CD14-positive monocyte (primary cell): ENCODE measurements around the gene ABI3. TPM values are rescaled to one million over a fixed set of nuclear protein-coding genes. Genes with fewer than 3 reads are reported as not detected.

Experiments used
- DNase-seq, 3 donors: peaks; one replicate each; pipeline ENCODE4 v3.0.0-alpha.2; 2011 to 2022
- H2AFZ ChIP-seq: 2 replicates; pipeline ENCODE4 v1.6.0; 2012; ENCODE audit warnings: mild to moderate bottlenecking, low read depth, low read length, inconsistent platforms; ENCODE audit not compliant: insufficient read depth, poor library complexity, severe bottlenecking
- H3K27ac ChIP-seq, 2 donors: 1 replicate in 1 of 2; 2 replicates in 1 of 2; pipeline ENCODE4 v1.5.1; 2012 to 2013; ENCODE audit warnings: low read length in 2 of 2, control low read depth in 1 of 2, inconsistent platforms in 1 of 2, low read depth in 1 of 2, mild to moderate bottlenecking in 1 of 2
- H3K27me3 ChIP-seq, 2 donors: one replicate each; pipeline versions ENCODE4 v1.6.0 to v1.6.1; 2011 to 2013; ENCODE audit warnings: low read length in 2 of 2; ENCODE audit not compliant: control insufficient read depth in 2 of 2, insufficient read depth in 2 of 2
- H3K36me3 ChIP-seq, 2 donors: replicated peaks in 1 of 2; 1 replicate in 1 of 2; 2 replicates in 1 of 2; pipeline versions ENCODE4 v1.5.1 to v1.6.1; 2012 to 2013; ENCODE audit warnings: low read length in 2 of 2, control low read depth in 1 of 2, inconsistent platforms in 1 of 2, mild to moderate bottlenecking in 1 of 2; ENCODE audit not compliant: insufficient read depth in 2 of 2, control insufficient read depth in 1 of 2
- H3K4me1 ChIP-seq, 2 donors: 1 replicate in 1 of 2; 2 replicates in 1 of 2; pipeline versions ENCODE4 v1.5.1 to v1.6.1; 2012 to 2013; ENCODE audit warnings: low read length in 2 of 2, control low read depth in 1 of 2, inconsistent platforms in 1 of 2, mild to moderate bottlenecking in 1 of 2, moderate library complexity in 1 of 2; ENCODE audit not compliant: insufficient read depth in 2 of 2, control insufficient read depth in 1 of 2
- H3K4me2 ChIP-seq: replicated peaks from 2 replicates; pipeline ENCODE3; 2012; ENCODE audit warnings: low read length, moderate library complexity, mild to moderate bottlenecking; ENCODE audit not compliant: poor library complexity, severe bottlenecking; ENCODE audit errors: extremely low read depth
- H3K4me3 ChIP-seq, 3 experiments: fragments of 200-600 bp in 1 of 3; sonication (generic) in 1 of 3; replicated peaks in 1 of 3; 1 replicate in 2 of 3; 2 replicates in 1 of 3; pipeline ENCODE4 v1.5.1; 2011 to 2013; ENCODE audit warnings: low read length in 3 of 3, mild to moderate bottlenecking in 3 of 3, control low read depth in 2 of 3, low read depth in 2 of 3, inconsistent platforms in 1 of 3, moderate library complexity in 1 of 3
- H3K79me2 ChIP-seq: 2 replicates; pipeline ENCODE4 v1.6.0; 2012; ENCODE audit warnings: mild to moderate bottlenecking, control low read depth, inconsistent platforms, low read length, moderate library complexity; ENCODE audit not compliant: insufficient read depth
- H3K9ac ChIP-seq: 2 replicates; pipeline ENCODE4 v1.6.0; 2017; ENCODE audit warnings: low read length, mild to moderate bottlenecking; ENCODE audit not compliant: insufficient read depth, poor library complexity, severe bottlenecking
- H3K9me3 ChIP-seq, 2 donors: replicated peaks in 1 of 2; 1 replicate in 1 of 2; 2 replicates in 1 of 2; pipeline versions ENCODE4 v1.5.1 to v1.6.1; 2012 to 2013; ENCODE audit warnings: low read length in 2 of 2, control low read depth in 1 of 2; ENCODE audit not compliant: control insufficient read depth in 1 of 2, insufficient read depth in 1 of 2
- H4K20me1 ChIP-seq: 2 replicates; pipeline ENCODE4 v1.6.0; 2012; ENCODE audit warnings: mild to moderate bottlenecking, low read length, control low read depth, moderate library complexity; ENCODE audit not compliant: insufficient read depth
- H3K27ac Mint-ChIP-seq, 7 donors: one replicate each; pipeline ENCODE4 v1.8.0; 2020; ENCODE audit warnings: mild to moderate bottlenecking in 7 of 7, mixed read lengths in 7 of 7, moderate library complexity in 6 of 7, inconsistent platforms in 2 of 7
- H3K27me3 Mint-ChIP-seq, 3 donors: one replicate each; pipeline ENCODE4 v1.8.0; 2021 to 2022; ENCODE audit warnings: low read depth in 3 of 3, mild to moderate bottlenecking in 3 of 3, mixed read lengths in 3 of 3, moderate library complexity in 3 of 3, inconsistent platforms in 1 of 3
- H3K36me3 Mint-ChIP-seq, 2 donors: one replicate each; pipeline ENCODE4 v1.8.0; 2020; ENCODE audit warnings: mixed read lengths in 2 of 2, inconsistent platforms in 1 of 2, mild to moderate bottlenecking in 1 of 2
- H3K4me1 Mint-ChIP-seq: one replicate; pipeline ENCODE4 v1.8.0; 2020; ENCODE audit warnings: mild to moderate bottlenecking, mixed read lengths
- H3K4me3 Mint-ChIP-seq, 2 donors: one replicate each; pipeline ENCODE4 v1.8.0; 2020; ENCODE audit warnings: mild to moderate bottlenecking in 2 of 2, mixed read lengths in 2 of 2, moderate library complexity in 1 of 2
- H3K9me3 Mint-ChIP-seq, 7 donors: one replicate each; pipeline ENCODE4 v1.8.0; 2020 to 2022; ENCODE audit warnings: mixed read lengths in 7 of 7, mild to moderate bottlenecking in 6 of 7, moderate library complexity in 6 of 7, inconsistent platforms in 2 of 7
- WGBS: methylation state at CpG from one replicate; pipeline ENCODE4 v1.1.5; 2013; ENCODE audit warnings: missing lambda C conversion rate; ENCODE audit not compliant: insufficient coverage; 5-methylcytosine and 5-hydroxymethylcytosine counted together
- intact Hi-C, 2 donors: fragments of 100-400 bp; cut with micrococcal nuclease; formaldehyde crosslinking; loops; one replicate each; pipeline versions ENCODE4 v1.15.0 to v1.15.1; 2023
- polyA plus RNA-seq, 3 donors: library from polyadenylated mRNA; depleted of rRNA in 1 of 3; unstranded in 2 of 3; stranded (reverse) in 1 of 3; fragments of 300-500 nt in 2 of 3; fragments of >200 nt in 1 of 3; fragmentation: Illumina TruSeq in 2 of 3; gene quantifications; 1 replicate in 2 of 3; 2 replicates in 1 of 3; pipeline ENCODE4 v1.2.3, GENCODE V29; 2012 to 2021
- TF ChIP-seq, protein P1 (sequence below): fragments of 200-600 bp; IDR thresholded peaks from one replicate; pipeline ENCODE4 v1.8.0; 2022; ENCODE audit warnings: antibody characterized with exemption, mild to moderate bottlenecking

The ABI3 gene
- polyA plus RNA-seq, 3 donors = 43.2 to 90.6 (median 73.2) TPM

DNA sequence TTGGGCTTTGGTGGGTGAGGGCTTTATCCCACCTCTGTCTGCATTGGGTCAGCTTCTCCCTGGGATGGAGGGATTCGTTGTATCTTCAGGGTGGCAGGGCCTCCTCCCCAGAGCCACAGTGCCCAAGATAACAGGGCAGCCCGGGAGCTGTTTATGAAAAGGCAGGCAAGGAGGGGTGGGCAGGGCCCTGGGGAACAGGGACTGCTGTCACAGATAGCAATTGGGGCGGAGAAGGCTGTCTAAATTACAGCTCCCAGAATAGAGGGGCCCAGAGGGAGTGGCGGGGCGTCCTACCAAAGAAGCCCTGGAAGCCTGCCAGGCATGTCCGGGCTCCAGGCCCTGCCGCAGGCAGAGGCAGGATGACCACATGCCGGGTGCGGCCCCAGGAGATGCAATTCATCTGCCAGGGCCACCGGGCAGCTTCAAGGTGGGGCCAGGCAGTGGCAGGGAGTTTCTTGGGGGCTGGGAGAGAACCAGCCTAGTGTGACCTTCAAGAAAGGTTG is 38.8 kb downstream of the ABI3 start:
- Histone ChIP-seq H3K4me2 (no peak overlapping the region), H3K36me3 (no peaks in the 10 kb centered on the region), H3K27ac (no peak overlapping the region), H3K9ac (no peak overlapping the region), H4K20me1 (no peaks in the 10 kb centered on the region), H3K9me3 (no peaks in the 10 kb centered on the region), H2AFZ (no peak overlapping the region), H3K79me2 (no peaks in the 10 kb centered on the region), H3K27me3 (no peaks in the 10 kb centered on the region), H3K4me3 (no peak overlapping the region), H3K4me1 (peaks cover 23 to 26% of the 10 kb centered on the region in 2 donors)
- intact Hi-C loops = no loop called here
- 85% methylated on average over 10 of the region's 10 CpGs for WGBS
- TF ChIP-seq, protein P1, sequence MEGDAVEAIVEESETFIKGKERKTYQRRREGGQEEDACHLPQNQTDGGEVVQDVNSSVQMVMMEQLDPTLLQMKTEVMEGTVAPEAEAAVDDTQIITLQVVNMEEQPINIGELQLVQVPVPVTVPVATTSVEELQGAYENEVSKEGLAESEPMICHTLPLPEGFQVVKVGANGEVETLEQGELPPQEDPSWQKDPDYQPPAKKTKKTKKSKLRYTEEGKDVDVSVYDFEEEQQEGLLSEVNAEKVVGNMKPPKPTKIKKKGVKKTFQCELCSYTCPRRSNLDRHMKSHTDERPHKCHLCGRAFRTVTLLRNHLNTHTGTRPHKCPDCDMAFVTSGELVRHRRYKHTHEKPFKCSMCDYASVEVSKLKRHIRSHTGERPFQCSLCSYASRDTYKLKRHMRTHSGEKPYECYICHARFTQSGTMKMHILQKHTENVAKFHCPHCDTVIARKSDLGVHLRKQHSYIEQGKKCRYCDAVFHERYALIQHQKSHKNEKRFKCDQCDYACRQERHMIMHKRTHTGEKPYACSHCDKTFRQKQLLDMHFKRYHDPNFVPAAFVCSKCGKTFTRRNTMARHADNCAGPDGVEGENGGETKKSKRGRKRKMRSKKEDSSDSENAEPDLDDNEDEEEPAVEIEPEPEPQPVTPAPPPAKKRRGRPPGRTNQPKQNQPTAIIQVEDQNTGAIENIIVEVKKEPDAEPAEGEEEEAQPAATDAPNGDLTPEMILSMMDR = no peak
- no peak for DNase-seq
- Mint-ChIP-seq H3K4me1 (peaks cover 30% of the 10 kb centered on the region), H3K27me3 (peaks cover 0 to 6% (median 4%) of the 10 kb centered on the region in 3 donors), H3K9me3 (peaks cover 0 to 1% (median 0%) of the 10 kb centered on the region in 7 donors), H3K4me3 (no peak overlapping the region), H3K27ac (no peak overlapping the region), H3K36me3 (peaks cover 10 to 12% of the 10 kb centered on the region in 2 donors)

DNA sequence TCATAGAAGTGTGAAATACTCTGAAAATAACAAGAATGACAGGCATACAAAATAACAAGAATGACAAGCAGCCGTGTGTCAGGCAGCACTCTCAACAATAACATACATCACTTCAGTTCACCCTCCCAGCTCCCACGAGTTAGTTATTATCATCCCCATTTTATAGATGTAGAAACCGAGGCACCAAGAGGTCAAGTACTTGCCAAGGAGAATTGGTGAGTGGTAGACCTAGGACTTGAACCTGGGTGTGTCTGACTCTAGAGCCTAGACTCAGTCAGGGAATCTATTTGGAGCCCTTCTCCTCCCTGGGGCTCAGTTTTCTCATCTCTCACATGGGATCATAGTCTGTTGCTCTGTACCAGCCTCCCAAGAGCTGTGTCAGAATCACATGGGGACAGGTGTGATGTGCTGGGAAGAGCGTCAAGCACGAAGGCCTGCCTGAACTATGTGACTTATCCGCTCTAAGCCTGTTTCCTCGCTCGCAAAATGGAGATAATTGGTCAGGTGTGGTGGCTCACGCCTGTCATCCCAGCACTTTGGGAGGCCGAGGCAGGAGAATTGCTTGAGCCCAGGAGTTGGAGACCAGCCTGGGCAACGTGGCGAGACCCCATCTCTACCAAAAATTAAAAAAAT is 39.5 kb downstream of the ABI3 start:
- H3K9me3 ChIP-seq = no peaks in the 10 kb centered on the region
- H3K79me2 ChIP-seq = no peaks in the 10 kb centered on the region
- no peak overlapping the region for H2AFZ ChIP-seq
- no peaks in the 10 kb centered on the region for H4K20me1 ChIP-seq
- TF ChIP-seq, protein P1 = no peak
- no peaks in the 10 kb centered on the region for H3K27me3 ChIP-seq
- Mint-ChIP-seq H3K27me3 (peaks cover under 1 to 4% (median 4%) of the 10 kb centered on the region in 3 donors), H3K4me3 (no peak overlapping the region), H3K4me1 (peaks cover 33% of the 10 kb centered on the region), H3K27ac (peak overlapping the region in 2 of 7 donors; percentile 50 to 60), H3K9me3 (peaks cover 0 to 1% (median 0%) of the 10 kb centered on the region in 7 donors), H3K36me3 (peaks cover 10 to 13% of the 10 kb centered on the region in 2 donors)
- no peak overlapping the region for H3K27ac ChIP-seq
- H3K4me2 ChIP-seq = no peak overlapping the region
- H3K36me3 ChIP-seq = no peaks in the 10 kb centered on the region
- H3K4me3 ChIP-seq = no peak overlapping the region
- 100% methylated on average over 7 of the region's 12 CpGs for WGBS
- intact Hi-C loops = no loop called here
- no peak overlapping the region for H3K9ac ChIP-seq
- peaks cover 26 to 29% of the 10 kb centered on the region in 2 donors for H3K4me1 ChIP-seq
- no peak for DNase-seq
